H9 (cell line): ENCODE data around the gene SPHK2. TPM values are rescaled to one million over a fixed set of nuclear protein-coding genes. Genes with fewer than 3 reads are reported as not detected.

Experiments used
- DNase-seq: peaks from one replicate; pipeline ENCODE4 v3.0.0-alpha.2; 2017
- H2AFZ ChIP-seq: one replicate; pipeline ENCODE4 v1.6.1; 2013; ENCODE audit warnings: mild to moderate bottlenecking, low read length, control low read depth, moderate library complexity
- H2AK5ac ChIP-seq: 2 replicates; pipeline ENCODE4 v1.6.1; 2013; ENCODE audit warnings: low read length, control low read depth, mixed read lengths; ENCODE audit not compliant: insufficient read length
- H2BK120ac ChIP-seq: one replicate; pipeline ENCODE4 v1.6.1; 2013; ENCODE audit warnings: low read depth, mild to moderate bottlenecking, low read length, control low read depth, inconsistent platforms; ENCODE audit not compliant: poor library complexity, severe bottlenecking
- H2BK12ac ChIP-seq: 2 replicates; pipeline ENCODE4 v1.6.1; 2013; ENCODE audit warnings: low read length, control low read depth, mixed read lengths, low read depth; ENCODE audit not compliant: insufficient read length
- H2BK15ac ChIP-seq: 2 replicates; pipeline ENCODE4 v1.6.1; 2013; ENCODE audit warnings: low read depth, low read length, control low read depth
- H2BK20ac ChIP-seq: one replicate; pipeline ENCODE4 v1.6.1; 2013; ENCODE audit warnings: low read depth, mild to moderate bottlenecking, low read length, control low read depth, inconsistent platforms; ENCODE audit not compliant: poor library complexity, severe bottlenecking
- H2BK5ac ChIP-seq: 2 replicates; pipeline ENCODE4 v1.6.1; 2013; ENCODE audit warnings: low read length, control low read depth, mixed read lengths; ENCODE audit not compliant: insufficient read length
- H3K14ac ChIP-seq: 2 replicates; pipeline ENCODE4 v1.6.1; 2013; ENCODE audit warnings: low read length, control low read depth; ENCODE audit not compliant: insufficient read depth
- H3K18ac ChIP-seq: 2 replicates; pipeline ENCODE4 v1.6.1; 2013; ENCODE audit warnings: low read depth, mild to moderate bottlenecking, mixed read lengths, low read length, control low read depth; ENCODE audit not compliant: insufficient read length
- H3K23ac ChIP-seq: 2 replicates; pipeline ENCODE4 v1.6.1; 2013; ENCODE audit warnings: low read length, control low read depth, mixed read lengths, low read depth; ENCODE audit not compliant: insufficient read length
- H3K23me2 ChIP-seq: 2 replicates; pipeline ENCODE4 v1.6.1; 2013; ENCODE audit warnings: low read depth, mild to moderate bottlenecking, mixed read lengths, low read length, control low read depth; ENCODE audit not compliant: insufficient read length, poor library complexity, severe bottlenecking
- H3K27ac ChIP-seq: 2 replicates; pipeline ENCODE4 v1.5.1; 2013; ENCODE audit warnings: low read length, control low read depth, mixed read lengths, low read depth; ENCODE audit not compliant: insufficient read length
- H3K27me3 ChIP-seq: 2 replicates; pipeline ENCODE4 v1.6.1; 2013; ENCODE audit warnings: low read length, control low read depth, inconsistent platforms; ENCODE audit not compliant: insufficient read depth
- H3K4ac ChIP-seq: 2 replicates; pipeline ENCODE4 v1.6.1; 2013; ENCODE audit warnings: low read depth, mild to moderate bottlenecking, control low read depth, inconsistent platforms, low read length, moderate library complexity
- H3K4me1 ChIP-seq: 2 replicates; pipeline ENCODE4 v1.6.1; 2013; ENCODE audit warnings: low read length, control low read depth, inconsistent platforms; ENCODE audit not compliant: insufficient read depth
- H3K4me2 ChIP-seq: 2 replicates; pipeline ENCODE4 v1.6.1; 2013; ENCODE audit warnings: low read length, control low read depth, mixed read lengths; ENCODE audit not compliant: insufficient read length, insufficient read depth
- H3K56ac ChIP-seq: 2 replicates; pipeline ENCODE4 v1.6.1; 2013; ENCODE audit warnings: low read depth, mild to moderate bottlenecking, mixed read lengths, low read length, control low read depth; ENCODE audit not compliant: insufficient read length
- H3K79me1 ChIP-seq: 2 replicates; pipeline ENCODE4 v1.6.1; 2013; ENCODE audit warnings: low read depth, mild to moderate bottlenecking, moderate library complexity, low read length, control low read depth, inconsistent platforms; ENCODE audit not compliant: insufficient read depth, poor library complexity, severe bottlenecking
- H3K79me2 ChIP-seq: 2 replicates; pipeline ENCODE4 v1.6.1; 2013; ENCODE audit warnings: low read length, control low read depth, inconsistent platforms; ENCODE audit not compliant: insufficient read depth
- H3K9ac ChIP-seq: 2 replicates; pipeline ENCODE4 v1.6.1; 2013; ENCODE audit warnings: low read length, control low read depth, mixed read lengths; ENCODE audit not compliant: insufficient read length; ENCODE audit errors: extremely low read depth
- H3K9me3 ChIP-seq: one replicate; pipeline ENCODE4 v1.6.1; 2013; ENCODE audit warnings: low read depth, low read length, inconsistent platforms; ENCODE audit not compliant: control insufficient read depth
- H3T11ph ChIP-seq: one replicate; pipeline ENCODE4 v1.6.1; 2013; ENCODE audit warnings: mild to moderate bottlenecking, low read length, control low read depth, inconsistent platforms
- H4K20me1 ChIP-seq: one replicate; pipeline ENCODE4 v1.6.1; 2013; ENCODE audit not compliant: control insufficient read depth, insufficient read length, insufficient read depth
- H4K5ac ChIP-seq: 2 replicates; pipeline ENCODE4 v1.6.1; 2013; ENCODE audit warnings: low read depth, mild to moderate bottlenecking, mixed read lengths, low read length, control low read depth; ENCODE audit not compliant: insufficient read length
- H4K8ac ChIP-seq: replicated peaks from 2 replicates; pipeline ENCODE4 v1.6.1; 2013; ENCODE audit warnings: low read length, control low read depth, mixed read lengths, low read depth; ENCODE audit not compliant: insufficient read length
- H4K91ac ChIP-seq: 2 replicates; pipeline ENCODE4 v1.6.1; 2013; ENCODE audit warnings: low read depth, mild to moderate bottlenecking, moderate library complexity, mixed read lengths, low read length, control low read depth; ENCODE audit not compliant: insufficient read length
- H3K27ac Mint-ChIP-seq, 3 experiments: 2 replicates in 2 of 3; 3 replicates in 1 of 3; pipeline ENCODE4 v1.8.0; 2020 to 2021; ENCODE audit warnings: mixed read lengths in 3 of 3, mild to moderate bottlenecking in 1 of 3, moderate library complexity in 1 of 3
- H3K27me3 Mint-ChIP-seq: 2 replicates; pipeline ENCODE4 v1.8.0; 2021; ENCODE audit warnings: low read depth, mild to moderate bottlenecking, moderate library complexity, mixed read lengths
- H3K36me3 Mint-ChIP-seq, 3 experiments: 2 replicates in 2 of 3; 3 replicates in 1 of 3; pipeline ENCODE4 v1.8.0; 2020 to 2021; ENCODE audit warnings: low read depth in 3 of 3, mixed read lengths in 3 of 3; ENCODE audit not compliant: insufficient read depth in 1 of 3
- H3K4me1 Mint-ChIP-seq, 2 experiments: 2 replicates each; pipeline ENCODE4 v1.8.0; 2020; ENCODE audit warnings: mixed read lengths in 2 of 2
- H3K4me3 Mint-ChIP-seq, 2 experiments: 2 replicates in 1 of 2; 3 replicates in 1 of 2; pipeline ENCODE4 v1.8.0; 2020 to 2021; ENCODE audit warnings: mild to moderate bottlenecking in 2 of 2, mixed read lengths in 2 of 2, moderate library complexity in 1 of 2
- H3K9me3 Mint-ChIP-seq, 2 experiments: 2 replicates in 1 of 2; 3 replicates in 1 of 2; pipeline ENCODE4 v1.8.0; 2020; ENCODE audit warnings: mild to moderate bottlenecking in 2 of 2, mixed read lengths in 2 of 2, moderate library complexity in 1 of 2
- CTCF ChIP-seq: fragments of 200-600 bp; sonication (generic); conservative IDR thresholded peaks from 3 replicates; pipeline ENCODE4 v1.8.0; 2021; ENCODE audit warnings: antibody characterized with exemption, mild to moderate bottlenecking
- WGBS: extraction: QIAGEN DNeasy Blood & Tissue Kit; methylation state at CpG from one replicate; pipeline ENCODE4 v1.1.7; 2013; ENCODE audit warnings: missing lambda C conversion rate, low lambda C conversion rate, mixed read lengths; ENCODE audit not compliant: insufficient read length; ENCODE audit errors: extremely low coverage; 5-methylcytosine and 5-hydroxymethylcytosine counted together
- total RNA-seq: library from RNA; stranded (reverse); gene quantifications from 2 replicates; pipeline ENCODE4 v1.2.1, GENCODE V29; 2021

SPHK2 gene
- total RNA-seq, 1 experiment from 2014 or later, result 57.2 TPM

- Histone ChIP-seq H2BK15ac (no peak overlapping the region), H3K27ac (no peak overlapping the region), H3K4ac (no peak overlapping the region), H2AK5ac (no peak overlapping the region), H3K9ac (no peak overlapping the region), H4K5ac (no peak overlapping the region), H3K23ac (no peak overlapping the region), H3K27me3 (no peaks in the 10 kb centered on the region), H4K8ac (no peak overlapping the region), H2BK20ac (no peak overlapping the region), H2BK5ac (no peak overlapping the region), H2AFZ (no peak overlapping the region), H3K79me2 (peaks cover 11% of the 10 kb centered on the region; the same call in 1 of the 2 replicates), H3K18ac (no peak overlapping the region), H4K20me1 (no peaks in the 10 kb centered on the region), H3K14ac (no peak overlapping the region), H3T11ph (no peak overlapping the region), H4K91ac (no peak overlapping the region), H3K79me1 (peaks cover 4% of the 10 kb centered on the region), H3K9me3 (no peaks in the 10 kb centered on the region), H3K23me2 (peaks cover 5% of the 10 kb centered on the region), H2BK120ac (no peak overlapping the region), H3K4me2 (no peak overlapping the region), H3K4me1 (peaks cover 3% of the 10 kb centered on the region; the same call in 1 of the 2 replicates), H3K56ac (no peak overlapping the region), H2BK12ac (no peak overlapping the region)
- WGBS, result no CpG with 5 or more reads among the region's 39 CpGs
- TF ChIP-seq CTCF, result no peak
- Mint-ChIP-seq H3K9me3 (no peaks in the 10 kb centered on the region; a peak in 1 of 5 replicates), H3K27ac (peak overlapping the region; percentile 94 to 98 (median 96)), H3K4me1 (peaks cover 30 to 48% of the 10 kb centered on the region in 2 experiments), H3K4me3 (peak overlapping the region in 1 of 2 experiments; percentile 68; a peak in 2 of 5 replicates), H3K27me3 (no peaks in the 10 kb centered on the region; the same call in 1 of the 2 replicates), H3K36me3 (peaks cover 31 to 54% (median 44%) of the 10 kb centered on the region in 3 experiments)
- peak; percentile 36 for DNase-seq
Measured at GRCh38 chr19:48613024-48613851, 6.1 kb upstream of the SPHK2 start.
